Left lobe of liver (tissue), 2 donors: Measurements from ENCODE around the gene RAB1A. TPM values are rescaled to one million over a fixed set of nuclear protein-coding genes. Genes with fewer than 3 reads are reported as not detected.
A peak's percentile ranks its signal among the peaks of the same experiment; 100 is the strongest.
"Not testable (repeated sequence)": the region's sequence is repeated elsewhere in the genome, so short reads cannot be mapped to it uniquely, and the experiment has no call there.

Experiments used
- ATAC-seq: fragments of 200-7000 bp; cut with Tn5 transposase; one replicate; pipeline ENCODE4 v1.9.1; 2020; ENCODE audit warnings: mild to moderate bottlenecking, moderate library complexity
- DNase-seq: peaks from one replicate; pipeline ENCODE4 v3.0.0-alpha.2; 2020; ENCODE audit warnings: low spot score
- total RNA-seq: library from RNA; stranded (reverse); gene quantifications from one replicate; pipeline ENCODE4 v1.2.1, GENCODE V29; 2021
- donor health status: DM: no; HTN: no; CAD: no; lungs with moderate emphysema.
- donor health status: DM: no; HTN: yes; CAD: no.

Gene RAB1A
- 62.3 TPM for total RNA-seq

GRCh38 chr2:65129826-65130663, at the start of gene RAB1A:
Gene RAB1A (minus strand): TSS chr2:65130106. CDS start chr2:65129915, 191 bp downstream.
- DNase-seq = peak; percentile 99
- peak; percentile 89 for ATAC-seq

GRCh38 chr2:65177751-65178442, 48.0 kb upstream of the RAB1A start:
- ATAC-seq (no peak), DNase-seq (peak; percentile 40)

GRCh38 chr2:65175894-65176530, 46.1 kb upstream of the RAB1A start:
- no peak for DNase-seq

GRCh38 chr2:65174031-65174430, 44.1 kb upstream of the RAB1A start:
- not testable (repeated sequence) for DNase-seq, ATAC-seq

More at GRCh38 chr2:65175894-65176530, 46.1 kb upstream of the RAB1A start:
- no peak for ATAC-seq

- no peak for DNase-seq
- ATAC-seq = no peak
Observed at GRCh38 chr2:65172994-65173790, 43.3 kb upstream of the RAB1A start.

- DNase-seq = peak; percentile 44
- ATAC-seq = peak; percentile 93
Observed at GRCh38 chr2:65170611-65171477, 40.9 kb upstream of the RAB1A start.

GRCh38 chr2:65169760-65170136, 39.8 kb upstream of the RAB1A start:
- DNase-seq = no peak

GRCh38 chr2:65165558-65165957, 35.7 kb upstream of the RAB1A start:
- ATAC-seq = no peak
- DNase-seq = no peak

More at GRCh38 chr2:65169760-65170136, 39.8 kb upstream of the RAB1A start:
- ATAC-seq = no peak

- DNase-seq = no peak
- ATAC-seq = peak; percentile 18
Observed at GRCh38 chr2:65164426-65164891, 34.6 kb upstream of the RAB1A start.

- DNase-seq = no peak
Observed at GRCh38 chr2:65161551-65162100, 31.7 kb upstream of the RAB1A start.

GRCh38 chr2:65159906-65160305, 30.0 kb upstream of the RAB1A start:
- no peak for DNase-seq
- no peak for ATAC-seq

More at GRCh38 chr2:65161551-65162100, 31.7 kb upstream of the RAB1A start:
- no peak for ATAC-seq

- ATAC-seq = no peak
Observed at GRCh38 chr2:65159261-65159660, 29.4 kb upstream of the RAB1A start.

GRCh38 chr2:65158557-65158956, 28.7 kb upstream of the RAB1A start:
- DNase-seq (no peak), ATAC-seq (no peak)

More at GRCh38 chr2:65159261-65159660, 29.4 kb upstream of the RAB1A start:
- no peak for DNase-seq

- DNase-seq, ATAC-seq: not testable (repeated sequence)
Observed at GRCh38 chr2:65157856-65158255, 27.9 kb upstream of the RAB1A start.

- no peak for DNase-seq
- no peak for ATAC-seq
Observed at GRCh38 chr2:65156041-65156440, 26.1 kb upstream of the RAB1A start.

- DNase-seq = no peak
Observed at GRCh38 chr2:65153515-65153914, 23.6 kb upstream of the RAB1A start.

GRCh38 chr2:65146078-65146477, 16.2 kb upstream of the RAB1A start:
- ATAC-seq (no peak), DNase-seq (no peak)

More at GRCh38 chr2:65153515-65153914, 23.6 kb upstream of the RAB1A start:
- no peak for ATAC-seq

- no peak for DNase-seq
- ATAC-seq = no peak
Observed at GRCh38 chr2:65144571-65144970, 14.7 kb upstream of the RAB1A start.

GRCh38 chr2:65142515-65142914, 12.6 kb upstream of the RAB1A start:
- DNase-seq (no peak), ATAC-seq (peak; percentile 86)
